HEK293 (cell line): ENCODE measurements around the gene GALNT1.

ENCODE experiments used
- CTCF ChIA-PET: fragments of 350-600 bp; formaldehyde crosslinking; extraction: SDS; loops from one replicate; lab custom pipeline; 2021; ENCODE audit warnings: antibody characterized with exemption; lab: Yijun Ruan, JAX
- POLR2A ChIA-PET: fragments of 300-600 bp; formaldehyde crosslinking; extraction: SDS; loops from one replicate; lab custom pipeline; 2020; ENCODE audit warnings: antibody characterized with exemption, inconsistent platforms; lab: Yijun Ruan, JAX
- H3K27ac ChIP-seq: fragments of 200-500 bp; sonication (Bioruptor generic); 2 replicates; pipeline ENCODE4 v1.5.1; 2014; ENCODE audit warnings: low read depth, low read length, control low read depth, inconsistent platforms; ENCODE audit errors: extremely low read depth
- H3K36me3 ChIP-seq, 2 experiments: fragments of 200-500 bp in 1 of 2; sonication (Bioruptor generic) in 1 of 2; 1 replicate in 1 of 2; 2 replicates in 1 of 2; pipeline ENCODE4 v1.5.1; 2014 to 2017; ENCODE audit warnings: inconsistent platforms in 2 of 2, low read length in 2 of 2; ENCODE audit not compliant: control insufficient read depth in 2 of 2, insufficient read depth in 1 of 2
- H3K4me1 ChIP-seq: fragments of 200-500 bp; sonication (Bioruptor generic); 2 replicates; pipeline ENCODE4 v1.5.1; 2014; ENCODE audit warnings: mild to moderate bottlenecking, low read length, inconsistent platforms; ENCODE audit not compliant: control insufficient read depth, insufficient read depth
- H3K4me3 ChIP-seq: 2 replicates; pipeline ENCODE4 v1.5.1; 2011; ENCODE audit warnings: low read depth, mild to moderate bottlenecking, control low read depth, low read length, moderate library complexity
- H3K9me3 ChIP-seq: fragments of 200-500 bp; sonication (Bioruptor generic); 2 replicates; pipeline ENCODE4 v1.5.1; 2014; ENCODE audit warnings: low read depth, low read length, inconsistent platforms; ENCODE audit not compliant: control insufficient read depth, insufficient read depth
- IKZF3 ChIP-seq: fragments of 450-650 bp; IDR thresholded peaks from 2 replicates; pipeline ENCODE4 v1.5.0; 2018; ENCODE audit warnings: missing biosample characterization, mild to moderate bottlenecking, missing genetic modification characterization, moderate library complexity
- KLF1 ChIP-seq: fragments of 450-650 bp; formaldehyde crosslinking; IDR thresholded peaks from 2 replicates; pipeline ENCODE4 v1.5.1; 2016; ENCODE audit warnings: missing biosample characterization, missing genetic modification characterization
- KLF17 ChIP-seq: fragments of 450-650 bp; formaldehyde crosslinking; IDR thresholded peaks from 2 replicates; pipeline ENCODE4 v1.5.1; 2016; ENCODE audit warnings: missing biosample characterization, missing genetic modification characterization
- SP2 ChIP-seq: fragments of 450-650 bp; formaldehyde crosslinking; IDR thresholded peaks from 2 replicates; pipeline ENCODE4 v1.5.1; 2016; ENCODE audit warnings: missing biosample characterization, missing genetic modification characterization
- TCF7L2 ChIP-seq: IDR thresholded peaks from 2 replicates; pipeline ENCODE4 v1.6.1; 2011; ENCODE audit warnings: low read depth, mild to moderate bottlenecking, inconsistent platforms, low read length, moderate library complexity, borderline replicate concordance
- ZBTB8A ChIP-seq: fragments of 450-650 bp; formaldehyde crosslinking; IDR thresholded peaks from 2 replicates; pipeline ENCODE4 v1.5.1; 2016; ENCODE audit warnings: missing biosample characterization, missing genetic modification characterization
- ZNF157 ChIP-seq: fragments of 450-650 bp; formaldehyde crosslinking; IDR thresholded peaks from 2 replicates; pipeline ENCODE4 v1.5.1; 2016; ENCODE audit warnings: missing biosample characterization, missing genetic modification characterization
- ZNF16 ChIP-seq: fragments of 450-650 bp; formaldehyde crosslinking; IDR thresholded peaks from 2 replicates; pipeline ENCODE4 v1.5.1; 2016; ENCODE audit warnings: low read depth, missing biosample characterization, missing genetic modification characterization
- ZNF211 ChIP-seq: fragments of 450-650 bp; formaldehyde crosslinking; IDR thresholded peaks from 2 replicates; pipeline ENCODE4 v1.5.1; 2016; ENCODE audit warnings: low read depth, missing biosample characterization, missing genetic modification characterization
- ZNF248 ChIP-seq: fragments of 450-650 bp; formaldehyde crosslinking; IDR thresholded peaks from 2 replicates; pipeline ENCODE4 v1.5.1; 2017; ENCODE audit warnings: missing biosample characterization, missing genetic modification characterization
- ZNF394 ChIP-seq: fragments of 450-650 bp; formaldehyde crosslinking; IDR thresholded peaks from 2 replicates; pipeline ENCODE4 v1.5.1; 2016; ENCODE audit warnings: missing biosample characterization, missing genetic modification characterization, mild to moderate bottlenecking, moderate library complexity, borderline replicate concordance
- ZNF621 ChIP-seq: fragments of 450-650 bp; formaldehyde crosslinking; IDR thresholded peaks from 2 replicates; pipeline ENCODE4 v1.5.1; 2017; ENCODE audit warnings: missing biosample characterization, missing genetic modification characterization
- ZNF701 ChIP-seq: fragments of 450-650 bp; formaldehyde crosslinking; IDR thresholded peaks from 2 replicates; pipeline ENCODE4 v1.5.1; 2016; ENCODE audit warnings: missing biosample characterization, missing genetic modification characterization
- ZSCAN30 ChIP-seq: fragments of 450-650 bp; IDR thresholded peaks from 2 replicates; pipeline ENCODE4 v1.5.1; 2018; ENCODE audit warnings: missing biosample characterization, mild to moderate bottlenecking, missing genetic modification characterization, moderate library complexity
- TF ChIP-seq, protein P1 (sequence below): fragments of 450-650 bp; formaldehyde crosslinking; IDR thresholded peaks from 2 replicates; pipeline ENCODE4 v1.5.1; 2016; ENCODE audit warnings: missing biosample characterization, missing genetic modification characterization
- TF ChIP-seq, protein P2 (sequence below): fragments of 450-650 bp; formaldehyde crosslinking; IDR thresholded peaks from 2 replicates; pipeline ENCODE4 v1.5.1; 2016; ENCODE audit warnings: missing biosample characterization, missing genetic modification characterization, borderline replicate concordance
- TF ChIP-seq, protein P3 (sequence below): fragments of 450-650 bp; formaldehyde crosslinking; IDR thresholded peaks from 2 replicates; pipeline ENCODE4 v1.5.1; 2016; ENCODE audit warnings: missing biosample characterization, missing genetic modification characterization
- TF ChIP-seq, protein P4 (sequence below): fragments of 450-650 bp; formaldehyde crosslinking; IDR thresholded peaks from 2 replicates; pipeline ENCODE4 v1.5.1; 2017; ENCODE audit warnings: missing biosample characterization, missing genetic modification characterization

GALNT1 gene

GRCh38 chr18:35633761-35634160 is 52.2 kb downstream of the GALNT1 start:
- H3K4me1 ChIP-seq, result no peaks in the 10 kb centered on the region
- no peak for TF ChIP-seq ZNF701 (tag by site-specific recombination)
- TF ChIP-seq, all 188 proteins: peak for 0
- ChIA-PET CTCF (no interaction called here), POLR2A (no interaction called here)
- Histone ChIP-seq H3K36me3 (no peaks in the 10 kb centered on the region), H3K4me3 (no peak overlapping the region), H3K27ac (no peak overlapping the region), H3K9me3 (no peaks in the 10 kb centered on the region)

GRCh38 chr18:35634323-35634722 is 52.8 kb downstream of the GALNT1 start:
- H3K4me3 ChIP-seq, result no peak overlapping the region
- TF ChIP-seq SP2 (no peak), ZNF16 (tag by site-specific recombination) (no peak), ZNF211 (tag by site-specific recombination) (no peak), IKZF3 (tag by site-specific recombination) (no peak), ZNF394 (tag by site-specific recombination) (no peak), TCF7L2 (no peak), KLF1 (tag by site-specific recombination) (no peak), KLF17 (tag by site-specific recombination) (no peak), ZNF621 (no peak), ZNF248 (tag by site-specific recombination) (no peak), ZBTB8A (tag by site-specific recombination) (no peak), ZSCAN30 (tag by site-specific recombination) (no peak), ZNF157 (no peak)
- TF ChIP-seq, protein P1, sequence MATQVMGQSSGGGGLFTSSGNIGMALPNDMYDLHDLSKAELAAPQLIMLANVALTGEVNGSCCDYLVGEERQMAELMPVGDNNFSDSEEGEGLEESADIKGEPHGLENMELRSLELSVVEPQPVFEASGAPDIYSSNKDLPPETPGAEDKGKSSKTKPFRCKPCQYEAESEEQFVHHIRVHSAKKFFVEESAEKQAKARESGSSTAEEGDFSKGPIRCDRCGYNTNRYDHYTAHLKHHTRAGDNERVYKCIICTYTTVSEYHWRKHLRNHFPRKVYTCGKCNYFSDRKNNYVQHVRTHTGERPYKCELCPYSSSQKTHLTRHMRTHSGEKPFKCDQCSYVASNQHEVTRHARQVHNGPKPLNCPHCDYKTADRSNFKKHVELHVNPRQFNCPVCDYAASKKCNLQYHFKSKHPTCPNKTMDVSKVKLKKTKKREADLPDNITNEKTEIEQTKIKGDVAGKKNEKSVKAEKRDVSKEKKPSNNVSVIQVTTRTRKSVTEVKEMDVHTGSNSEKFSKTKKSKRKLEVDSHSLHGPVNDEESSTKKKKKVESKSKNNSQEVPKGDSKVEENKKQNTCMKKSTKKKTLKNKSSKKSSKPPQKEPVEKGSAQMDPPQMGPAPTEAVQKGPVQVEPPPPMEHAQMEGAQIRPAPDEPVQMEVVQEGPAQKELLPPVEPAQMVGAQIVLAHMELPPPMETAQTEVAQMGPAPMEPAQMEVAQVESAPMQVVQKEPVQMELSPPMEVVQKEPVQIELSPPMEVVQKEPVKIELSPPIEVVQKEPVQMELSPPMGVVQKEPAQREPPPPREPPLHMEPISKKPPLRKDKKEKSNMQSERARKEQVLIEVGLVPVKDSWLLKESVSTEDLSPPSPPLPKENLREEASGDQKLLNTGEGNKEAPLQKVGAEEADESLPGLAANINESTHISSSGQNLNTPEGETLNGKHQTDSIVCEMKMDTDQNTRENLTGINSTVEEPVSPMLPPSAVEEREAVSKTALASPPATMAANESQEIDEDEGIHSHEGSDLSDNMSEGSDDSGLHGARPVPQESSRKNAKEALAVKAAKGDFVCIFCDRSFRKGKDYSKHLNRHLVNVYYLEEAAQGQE, result no peak
- TF ChIP-seq, protein P2, sequence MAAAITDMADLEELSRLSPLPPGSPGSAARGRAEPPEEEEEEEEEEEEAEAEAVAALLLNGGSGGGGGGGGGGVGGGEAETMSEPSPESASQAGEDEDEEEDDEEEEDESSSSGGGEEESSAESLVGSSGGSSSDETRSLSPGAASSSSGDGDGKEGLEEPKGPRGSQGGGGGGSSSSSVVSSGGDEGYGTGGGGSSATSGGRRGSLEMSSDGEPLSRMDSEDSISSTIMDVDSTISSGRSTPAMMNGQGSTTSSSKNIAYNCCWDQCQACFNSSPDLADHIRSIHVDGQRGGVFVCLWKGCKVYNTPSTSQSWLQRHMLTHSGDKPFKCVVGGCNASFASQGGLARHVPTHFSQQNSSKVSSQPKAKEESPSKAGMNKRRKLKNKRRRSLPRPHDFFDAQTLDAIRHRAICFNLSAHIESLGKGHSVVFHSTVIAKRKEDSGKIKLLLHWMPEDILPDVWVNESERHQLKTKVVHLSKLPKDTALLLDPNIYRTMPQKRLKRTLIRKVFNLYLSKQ (tag by site-specific recombination), result no peak
- TF ChIP-seq, protein P3, sequence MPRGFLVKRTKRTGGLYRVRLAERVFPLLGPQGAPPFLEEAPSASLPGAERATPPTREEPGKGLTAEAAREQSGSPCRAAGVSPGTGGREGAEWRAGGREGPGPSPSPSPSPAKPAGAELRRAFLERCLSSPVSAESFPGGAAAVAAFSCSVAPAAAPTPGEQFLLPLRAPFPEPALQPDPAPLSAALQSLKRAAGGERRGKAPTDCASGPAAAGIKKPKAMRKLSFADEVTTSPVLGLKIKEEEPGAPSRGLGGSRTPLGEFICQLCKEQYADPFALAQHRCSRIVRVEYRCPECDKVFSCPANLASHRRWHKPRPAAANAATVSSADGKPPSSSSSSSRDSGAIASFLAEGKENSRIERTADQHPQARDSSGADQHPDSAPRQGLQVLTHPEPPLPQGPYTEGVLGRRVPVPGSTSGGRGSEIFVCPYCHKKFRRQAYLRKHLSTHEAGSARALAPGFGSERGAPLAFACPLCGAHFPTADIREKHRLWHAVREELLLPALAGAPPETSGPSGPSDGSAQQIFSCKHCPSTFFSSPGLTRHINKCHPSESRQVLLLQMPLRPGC (tag by site-specific recombination), result no peak
- TF ChIP-seq, protein P4, sequence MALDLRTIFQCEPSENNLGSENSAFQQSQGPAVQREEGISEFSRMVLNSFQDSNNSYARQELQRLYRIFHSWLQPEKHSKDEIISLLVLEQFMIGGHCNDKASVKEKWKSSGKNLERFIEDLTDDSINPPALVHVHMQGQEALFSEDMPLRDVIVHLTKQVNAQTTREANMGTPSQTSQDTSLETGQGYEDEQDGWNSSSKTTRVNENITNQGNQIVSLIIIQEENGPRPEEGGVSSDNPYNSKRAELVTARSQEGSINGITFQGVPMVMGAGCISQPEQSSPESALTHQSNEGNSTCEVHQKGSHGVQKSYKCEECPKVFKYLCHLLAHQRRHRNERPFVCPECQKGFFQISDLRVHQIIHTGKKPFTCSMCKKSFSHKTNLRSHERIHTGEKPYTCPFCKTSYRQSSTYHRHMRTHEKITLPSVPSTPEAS (tag by site-specific recombination), result no peak
- TF ChIP-seq, all 188 proteins: peak for 0
- H3K36me3 ChIP-seq, result no peaks in the 10 kb centered on the region
- ChIA-PET POLR2A (no interaction called here), CTCF (interaction anchor here (0.6 kb wide), 1 partner anchor 673 kb away, joined by 3 read pairs; no protein-coding TSS in a partner anchor)
- H3K9me3 ChIP-seq, result no peaks in the 10 kb centered on the region
- no peak overlapping the region for H3K27ac ChIP-seq
- H3K4me1 ChIP-seq, result no peaks in the 10 kb centered on the region
